BLaER1 (cell line): ENCODE data around the gene SEMA4D.
A peak's percentile ranks its signal among the peaks of the same experiment; 100 is the strongest.

ENCODE experiments used
- H3K27ac ChIP-seq: shearing (Covaris generic); formaldehyde crosslinking; 2 replicates; pipeline ENCODE4 v1.8.1; 2022
- H3K27me3 ChIP-seq: shearing (Covaris generic); formaldehyde crosslinking; 2 replicates; pipeline ENCODE4 v1.8.1; 2022
- H3K36me3 ChIP-seq: shearing (Covaris generic); formaldehyde crosslinking; 2 replicates; pipeline ENCODE4 v1.8.1; 2022
- H3K4me1 ChIP-seq: shearing (Covaris generic); formaldehyde crosslinking; 2 replicates; pipeline ENCODE4 v1.8.1; 2022
- H3K4me2 ChIP-seq: shearing (Covaris generic); formaldehyde crosslinking; 2 replicates; pipeline ENCODE4 v1.8.1; 2022
- H3K4me3 ChIP-seq: shearing (Covaris generic); formaldehyde crosslinking; 2 replicates; pipeline ENCODE4 v1.8.1; 2022
- H3K9ac ChIP-seq: shearing (Covaris generic); formaldehyde crosslinking; 2 replicates; pipeline ENCODE4 v1.8.1; 2022
- H3K9me3 ChIP-seq: shearing (Covaris generic); formaldehyde crosslinking; 2 replicates; pipeline ENCODE4 v1.8.1; 2022
- H4K20me1 ChIP-seq: shearing (Covaris generic); formaldehyde crosslinking; 2 replicates; pipeline ENCODE4 v1.8.1; 2022
- Cebpa-rat ChIP-seq: shearing (Covaris generic); IDR thresholded peaks from 2 replicates; pipeline ENCODE4 v1.8.1; 2022

Gene SEMA4D

DNA sequence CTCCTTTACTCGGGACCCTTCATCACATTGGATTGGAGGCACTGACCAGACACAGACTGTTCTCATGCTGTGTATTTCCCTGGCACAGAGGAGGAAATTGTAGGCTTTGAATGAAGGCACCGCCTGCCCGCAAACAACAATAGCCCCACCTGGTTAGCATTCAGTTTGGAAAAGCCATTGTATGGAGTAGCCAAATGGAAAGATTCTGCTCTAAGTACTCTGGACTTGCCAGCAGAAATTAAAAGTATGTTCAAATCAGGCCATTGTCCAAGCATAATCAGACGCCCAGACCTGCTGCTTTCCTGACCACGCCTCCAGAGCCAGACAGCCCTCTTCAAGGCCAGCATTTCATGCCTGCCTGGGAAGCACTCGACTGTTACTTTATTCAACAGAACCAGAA lies 8.0 kb upstream of the SEMA4D start:
- H4K20me1 ChIP-seq = no peaks in the 10 kb centered on the region
- H3K9ac ChIP-seq = no peak overlapping the region
- H3K36me3 ChIP-seq = no peaks in the 10 kb centered on the region
- H3K27me3 ChIP-seq = no peaks in the 10 kb centered on the region
- H3K9me3 ChIP-seq = no peaks in the 10 kb centered on the region
- H3K27ac ChIP-seq = 0 out of 2 replicates have a peak overlapping the region, but pooled peaks have one; percentile 19
- no peak overlapping the region for H3K4me3 ChIP-seq
- no peak overlapping the region for H3K4me2 ChIP-seq
- no peak for TF ChIP-seq Cebpa-rat
- peaks cover 62% of the 10 kb centered on the region for H3K4me1 ChIP-seq

- no peaks in the 10 kb centered on the region for H3K36me3 ChIP-seq
- H3K4me3 ChIP-seq = no peak overlapping the region
- H3K4me2 ChIP-seq = no peak overlapping the region
- H3K27me3 ChIP-seq = no peaks in the 10 kb centered on the region
- peaks cover 68% of the 10 kb centered on the region for H3K4me1 ChIP-seq
- H3K9me3 ChIP-seq = no peaks in the 10 kb centered on the region
- TF ChIP-seq Cebpa-rat = no peak
- H3K9ac ChIP-seq = no peak overlapping the region
- no peaks in the 10 kb centered on the region for H4K20me1 ChIP-seq
- H3K27ac ChIP-seq = no peak overlapping the region
These were observed 7.1 kb upstream of the SEMA4D start for GRCh38 chr9:89505048-89505447.

DNA sequence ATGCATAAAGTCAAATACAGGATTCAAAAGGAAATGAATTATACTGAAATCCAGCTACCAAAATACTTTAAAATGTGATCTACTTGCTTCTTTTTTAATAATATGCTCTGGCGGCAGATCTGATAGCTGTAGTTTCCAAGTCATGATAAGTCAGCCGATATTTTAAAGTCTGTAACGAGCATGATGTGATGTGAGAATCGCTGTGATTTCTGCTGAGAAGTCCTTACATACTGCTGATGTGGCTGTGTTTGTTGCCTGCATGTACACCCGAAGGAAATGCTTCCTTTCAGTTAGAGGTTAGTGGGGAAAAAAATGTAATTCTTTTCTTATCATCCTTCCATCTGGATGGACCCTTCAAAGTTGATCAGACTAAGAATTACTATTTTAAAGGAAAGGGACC lies 4.8 kb upstream of the SEMA4D start:
- Histone ChIP-seq H3K9ac (no peak overlapping the region), H3K27ac (no peak overlapping the region), H3K27me3 (no peaks in the 10 kb centered on the region), H3K4me2 (no peak overlapping the region), H3K4me1 (peaks cover 70% of the 10 kb centered on the region), H4K20me1 (no peaks in the 10 kb centered on the region), H3K36me3 (no peaks in the 10 kb centered on the region), H3K9me3 (no peaks in the 10 kb centered on the region), H3K4me3 (no peak overlapping the region)
- TF ChIP-seq Cebpa-rat = no peak

DNA sequence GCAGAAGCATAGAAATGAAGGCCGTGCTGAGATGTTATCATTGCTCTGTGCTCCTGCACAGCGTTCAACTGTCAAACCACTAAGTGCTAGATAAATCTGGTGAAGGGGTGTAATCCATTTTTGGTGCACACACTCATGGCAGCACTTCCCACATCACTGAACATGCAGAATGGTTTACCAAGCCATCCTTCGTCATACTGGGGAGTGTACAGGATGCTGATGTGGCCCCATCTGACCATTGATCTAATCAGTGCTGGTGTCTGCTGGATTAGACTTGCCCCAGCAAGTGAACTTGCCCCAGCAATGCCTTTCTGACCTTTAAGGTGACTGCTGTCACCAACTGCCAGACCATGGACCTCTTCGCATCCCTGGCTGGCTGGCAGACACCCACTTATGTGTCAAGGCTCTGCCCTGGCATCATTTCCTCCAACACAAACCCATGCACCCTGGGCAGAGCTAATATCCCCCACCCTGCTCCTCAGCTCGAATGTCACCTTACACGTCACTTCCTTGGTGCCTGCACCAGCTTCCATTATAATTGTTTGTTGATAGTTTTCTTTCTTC lies 4.2 kb upstream of the SEMA4D start:
- no peaks in the 10 kb centered on the region for H3K27me3 ChIP-seq
- no peak overlapping the region for H3K9ac ChIP-seq
- no peak overlapping the region for H3K4me3 ChIP-seq
- H3K36me3 ChIP-seq = no peaks in the 10 kb centered on the region
- peak overlapping the region; percentile 96 for H3K4me2 ChIP-seq
- no peaks in the 10 kb centered on the region for H3K9me3 ChIP-seq
- TF ChIP-seq Cebpa-rat = no peak
- H4K20me1 ChIP-seq = peaks cover 2% of the 10 kb centered on the region; the same call in 1 of the 2 replicates
- H3K4me1 ChIP-seq = peaks cover 65% of the 10 kb centered on the region
- no peak overlapping the region for H3K27ac ChIP-seq

- TF ChIP-seq Cebpa-rat = no peak
- Histone ChIP-seq H3K27me3 (no peaks in the 10 kb centered on the region), H3K27ac (peak overlapping the region; percentile 34; the same call in 1 of the 2 replicates), H3K9me3 (no peaks in the 10 kb centered on the region), H4K20me1 (peaks cover 9% of the 10 kb centered on the region), H3K9ac (no peak overlapping the region), H3K36me3 (no peaks in the 10 kb centered on the region), H3K4me3 (no peak overlapping the region), H3K4me1 (peaks cover 65% of the 10 kb centered on the region), H3K4me2 (peak overlapping the region; percentile 96)
These were observed 3.5 kb upstream of the SEMA4D start for GRCh38 chr9:89501311-89501898.

GRCh38 chr9:89500008-89500407 lies 2.1 kb upstream of the SEMA4D start:
- H3K4me3 ChIP-seq = no peak overlapping the region
- H3K9me3 ChIP-seq = no peaks in the 10 kb centered on the region
- no peaks in the 10 kb centered on the region for H3K36me3 ChIP-seq
- no peak for TF ChIP-seq Cebpa-rat
- peaks cover 23% of the 10 kb centered on the region for H4K20me1 ChIP-seq
- peaks cover 72% of the 10 kb centered on the region for H3K4me1 ChIP-seq
- peak overlapping the region; percentile 93; the same call in 1 of the 2 replicates for H3K27ac ChIP-seq
- H3K4me2 ChIP-seq = peak overlapping the region; percentile 96
- H3K9ac ChIP-seq = no peak overlapping the region
- no peaks in the 10 kb centered on the region for H3K27me3 ChIP-seq

DNA sequence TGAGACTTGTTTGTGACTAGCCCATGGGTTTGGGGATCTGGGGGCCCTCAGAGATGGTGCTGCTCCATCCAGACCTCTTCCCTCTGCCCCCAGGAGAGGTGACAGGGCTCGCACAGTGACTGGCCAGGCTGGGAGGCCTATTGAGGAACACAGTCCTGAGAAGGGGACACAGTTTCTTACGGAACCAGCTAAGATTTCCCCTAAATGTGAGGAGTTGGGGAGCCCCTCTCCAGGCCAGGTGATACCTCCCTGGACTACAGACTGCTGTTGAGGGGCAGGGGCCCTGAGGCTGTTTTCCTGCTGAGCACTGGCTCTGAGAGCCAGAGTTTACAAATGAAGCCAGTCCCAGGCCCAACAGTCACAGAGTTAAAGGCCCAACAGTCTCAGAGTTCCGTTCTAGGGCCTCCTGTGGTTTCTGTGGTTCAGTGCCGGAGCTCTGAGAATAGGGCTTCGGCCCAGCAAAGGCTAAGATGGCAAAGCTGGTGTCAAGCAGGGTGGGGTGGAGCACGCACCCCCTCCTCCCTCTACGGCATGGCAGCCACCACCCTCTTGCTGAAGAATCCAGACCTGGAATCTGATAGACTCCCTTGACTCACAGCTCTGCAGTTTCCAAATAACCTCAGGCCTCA lies 1.1 kb upstream of the SEMA4D start:
- H3K4me3 ChIP-seq = peak overlapping the region; percentile 97
- peak overlapping the region; percentile 96 for H3K4me2 ChIP-seq
- no peak for TF ChIP-seq Cebpa-rat
- H3K36me3 ChIP-seq = no peaks in the 10 kb centered on the region
- peak overlapping the region; percentile 93 for H3K9ac ChIP-seq
- peak overlapping the region; percentile 93 for H3K27ac ChIP-seq
- H3K9me3 ChIP-seq = no peaks in the 10 kb centered on the region
- H4K20me1 ChIP-seq = peaks cover 34% of the 10 kb centered on the region
- H3K27me3 ChIP-seq = no peaks in the 10 kb centered on the region
- H3K4me1 ChIP-seq = peaks cover 82% of the 10 kb centered on the region

- peak overlapping the region; percentile 93 for H3K27ac ChIP-seq
- H3K9ac ChIP-seq = peak overlapping the region; percentile 93
- no peak for TF ChIP-seq Cebpa-rat
These were observed 503 bp downstream of the SEMA4D start for GRCh38 chr9:89497257-89497963.

GRCh38 chr9:89496645-89497256 lies 1.2 kb downstream of the SEMA4D start:
- Histone ChIP-seq H3K9me3 (no peaks in the 10 kb centered on the region), H3K27ac (peak overlapping the region; percentile 93), H3K4me1 (peaks cover 89% of the 10 kb centered on the region), H3K36me3 (peaks cover 16% of the 10 kb centered on the region), H3K27me3 (no peaks in the 10 kb centered on the region), H3K4me2 (peak overlapping the region; percentile 100), H3K9ac (peak overlapping the region; percentile 93), H4K20me1 (peaks cover 56% of the 10 kb centered on the region), H3K4me3 (peak overlapping the region; percentile 97)
- no peak for TF ChIP-seq Cebpa-rat

More at GRCh38 chr9:89497257-89497963, 503 bp downstream of the SEMA4D start:
- peak overlapping the region; percentile 97 for H3K4me3 ChIP-seq
- peak overlapping the region; percentile 100 for H3K4me2 ChIP-seq
- H4K20me1 ChIP-seq = peaks cover 49% of the 10 kb centered on the region
- no peaks in the 10 kb centered on the region for H3K27me3 ChIP-seq
- H3K9me3 ChIP-seq = no peaks in the 10 kb centered on the region
- H3K36me3 ChIP-seq = peaks cover 9% of the 10 kb centered on the region; the same call in 1 of the 2 replicates
- H3K4me1 ChIP-seq = peaks cover 89% of the 10 kb centered on the region
